GM19372 (cell line): ENCODE data around the gene TSFM.
"Not testable (repeated sequence)": the region's sequence is repeated elsewhere in the genome, so short reads cannot be mapped to it uniquely, and the experiment has no call there.

Experiments used
- ATAC-seq: cut with Tn5 transposase; IDR thresholded peaks from one replicate; pipeline ENCODE4 v1.9.1; 2021; ENCODE audit warnings: mild to moderate bottlenecking, low read depth, moderate library complexity; ENCODE audit not compliant: unreplicated experiment

Gene TSFM

GRCh38 chr12:57761391-57761998 lies 21.1 kb upstream of the TSFM start:
- ATAC-seq: no peak

GRCh38 chr12:57762463-57762862 lies 20.1 kb upstream of the TSFM start:
- no peak for ATAC-seq

DNA sequence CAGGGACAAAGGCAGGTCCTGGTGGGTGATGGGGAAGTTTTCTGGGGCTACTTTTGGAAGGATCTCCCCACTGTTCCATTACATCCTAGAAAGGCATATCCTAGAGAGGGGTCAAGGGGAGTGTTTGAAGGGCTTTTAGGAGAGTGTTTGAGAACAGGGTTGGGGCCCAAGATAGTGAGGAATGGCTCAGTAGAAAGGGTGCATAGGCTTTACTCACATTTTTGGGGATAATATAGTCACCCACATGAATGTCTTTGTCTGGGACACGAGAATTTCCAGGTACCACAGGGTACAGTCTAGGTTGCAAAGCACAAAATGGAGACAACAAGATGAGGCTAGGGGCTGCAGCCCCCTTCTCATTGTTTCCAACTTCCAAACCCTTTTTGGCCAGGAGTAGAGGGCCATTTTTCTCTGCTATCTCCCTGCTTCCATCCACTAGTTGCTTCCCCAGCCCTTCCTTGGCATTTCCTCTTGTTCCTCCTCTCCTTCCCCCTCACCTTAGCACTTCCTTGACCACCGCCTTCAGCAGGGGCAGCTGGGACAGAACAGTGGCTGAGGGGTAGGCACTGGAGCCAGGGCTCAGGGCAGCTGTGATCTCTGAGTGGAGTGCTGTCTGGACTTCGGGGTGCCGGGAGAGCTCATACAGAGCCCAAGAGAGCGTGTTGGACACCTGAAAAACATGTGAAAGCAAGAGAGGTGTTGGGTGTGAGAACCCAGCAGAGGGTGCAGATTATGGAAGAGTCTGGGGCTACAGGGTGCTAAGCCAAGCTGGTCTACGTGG lies 18.5 kb upstream of the TSFM start:
- no peak for ATAC-seq

- no peak for ATAC-seq
Measured at GRCh38 chr12:57764662-57765002, 18.0 kb upstream of the TSFM start.

GRCh38 chr12:57765003-57765697 lies 17.4 kb upstream of the TSFM start:
- peak; percentile 54 for ATAC-seq

- no peak for ATAC-seq
Measured at GRCh38 chr12:57765698-57766463, 16.7 kb upstream of the TSFM start.

DNA sequence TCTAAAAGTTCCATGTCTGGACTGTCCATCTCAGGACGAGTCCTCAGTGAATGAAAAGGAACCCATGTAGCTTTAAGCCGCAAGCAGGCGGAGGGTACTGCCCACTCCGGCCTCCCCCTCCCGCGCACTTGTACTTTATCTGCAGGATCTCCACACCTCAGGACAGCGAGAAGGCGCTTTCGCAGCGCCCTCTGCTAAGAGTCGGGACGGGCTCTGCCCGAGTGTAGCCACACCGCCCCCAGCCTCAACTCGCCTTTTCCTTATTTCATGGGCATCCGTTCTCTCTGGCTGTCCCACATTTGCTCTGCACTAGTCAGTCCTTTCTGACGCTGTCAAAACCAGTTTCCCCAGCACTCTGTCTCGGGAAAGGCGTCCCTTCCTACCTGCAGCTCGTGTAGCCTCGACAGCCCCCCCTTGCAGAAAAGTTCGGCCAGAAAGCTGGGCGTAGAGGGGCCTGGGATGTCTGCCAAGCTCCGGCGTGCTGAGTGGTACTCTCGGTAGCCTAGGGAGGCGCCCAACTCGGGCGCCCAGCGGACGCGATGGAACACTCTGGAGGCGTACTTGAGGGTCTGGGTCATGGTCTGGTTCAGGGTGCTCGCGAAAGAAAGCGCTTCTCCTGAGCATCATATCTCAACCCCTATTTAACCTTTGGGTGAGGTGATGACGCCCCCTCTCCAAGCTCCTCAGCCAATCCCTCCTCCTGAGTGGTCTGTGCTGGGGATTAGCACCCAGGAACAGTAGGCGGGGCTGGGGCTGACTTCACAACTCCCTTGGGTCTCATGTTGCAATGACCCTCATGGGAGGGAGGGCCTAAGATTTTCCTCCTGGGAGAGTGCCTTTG lies 15.9 kb upstream of the TSFM start, which contains the start of gene CYP27B1:
TSS of gene CYP27B1 (minus strand) at position 615 of the 841 bp plus-strand sequence. CDS start at position 578, 37 bp downstream.
- no peak for ATAC-seq

- ATAC-seq: no peak
Measured at GRCh38 chr12:57767305-57767698, 15.3 kb upstream of the TSFM start.

GRCh38 chr12:57767876-57768275 lies 14.7 kb upstream of the TSFM start:
- ATAC-seq: no peak

DNA sequence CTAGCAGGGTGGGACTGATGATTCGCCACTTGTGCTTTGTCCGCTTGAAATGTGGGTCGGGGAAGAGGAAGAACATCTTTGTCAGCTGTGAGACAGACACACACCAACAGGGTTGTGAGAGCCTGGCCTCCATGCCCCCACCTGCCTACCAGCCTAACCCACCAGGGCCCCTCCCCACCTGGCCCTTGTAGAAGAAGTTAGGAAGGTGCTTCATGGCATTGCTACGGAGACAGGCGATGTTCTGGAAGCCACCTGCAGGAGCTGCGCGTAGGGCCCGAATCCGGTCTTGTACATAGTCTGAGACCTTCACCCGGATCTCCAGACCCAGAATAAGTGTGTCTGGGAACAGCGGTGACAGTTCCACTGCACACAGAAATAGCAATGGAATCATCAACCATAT lies 13.0 kb upstream of the TSFM start:
- ATAC-seq: no peak

DNA sequence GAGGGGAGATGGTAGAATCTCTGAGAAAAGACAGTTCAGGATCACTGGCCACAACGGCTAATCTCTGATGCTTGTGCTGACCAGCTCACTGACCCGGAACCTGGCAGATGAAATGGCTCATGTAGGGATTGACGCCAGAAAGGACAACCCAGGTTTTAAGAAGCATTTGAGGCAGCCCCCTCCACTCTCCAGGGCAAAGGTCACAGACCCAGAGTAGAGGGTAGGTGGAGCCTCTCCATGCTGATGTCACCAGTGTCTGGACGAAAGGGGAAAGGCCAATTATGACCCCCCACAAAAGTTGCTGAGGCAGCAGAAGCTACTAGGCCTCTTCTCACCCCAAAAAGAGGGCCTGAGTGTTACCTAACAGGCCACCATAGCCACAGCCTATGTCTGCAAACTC lies 11.9 kb upstream of the TSFM start:
- ATAC-seq: no peak

DNA sequence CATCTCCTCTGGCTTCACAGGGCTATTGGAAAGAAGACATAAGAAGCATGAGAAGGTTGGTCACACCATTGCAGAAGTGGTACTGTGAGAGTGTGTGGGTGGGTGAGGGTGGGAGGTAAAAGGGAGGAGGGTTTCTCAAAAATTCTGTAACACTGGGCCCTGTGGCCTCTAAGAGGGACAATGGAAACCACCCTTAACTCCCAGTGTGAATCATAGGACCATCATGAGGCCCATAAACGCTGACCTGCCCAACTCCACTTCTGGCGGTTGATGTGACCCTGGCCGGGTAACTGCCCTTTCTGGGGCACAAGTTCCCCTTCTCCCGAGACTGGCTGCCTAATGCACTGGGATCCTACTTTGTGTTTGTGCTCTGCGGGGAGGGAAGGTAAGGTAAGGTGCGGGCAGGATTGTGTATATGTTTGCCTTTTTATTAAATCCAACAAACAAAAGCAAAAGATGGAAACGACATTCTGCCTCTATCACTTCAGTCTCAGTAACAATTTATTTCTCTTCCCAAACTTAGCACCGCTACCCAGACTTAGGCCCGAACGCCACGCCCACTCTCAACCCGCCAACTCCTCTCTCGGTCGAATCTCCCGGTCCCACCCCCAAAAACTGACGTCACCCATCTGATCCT lies 11.2 kb upstream of the TSFM start:
- ATAC-seq: peak; percentile 58

GRCh38 chr12:57771873-57772428 lies 10.6 kb upstream of the TSFM start, which contains the start of gene METTL1:
METTL1 (minus strand) TSS chr12:57772105; CDS start chr12:57772083, 22 bp downstream.
- ATAC-seq: peak; percentile 78

GRCh38 chr12:57772429-57773322 lies 9.9 kb upstream of the TSFM start, which contains the start of gene EEF1AKMT3:
EEF1AKMT3 (plus strand) TSS chr12:57772614; CDS start chr12:57772725, 111 bp downstream.
- ATAC-seq: peak; percentile 31

DNA sequence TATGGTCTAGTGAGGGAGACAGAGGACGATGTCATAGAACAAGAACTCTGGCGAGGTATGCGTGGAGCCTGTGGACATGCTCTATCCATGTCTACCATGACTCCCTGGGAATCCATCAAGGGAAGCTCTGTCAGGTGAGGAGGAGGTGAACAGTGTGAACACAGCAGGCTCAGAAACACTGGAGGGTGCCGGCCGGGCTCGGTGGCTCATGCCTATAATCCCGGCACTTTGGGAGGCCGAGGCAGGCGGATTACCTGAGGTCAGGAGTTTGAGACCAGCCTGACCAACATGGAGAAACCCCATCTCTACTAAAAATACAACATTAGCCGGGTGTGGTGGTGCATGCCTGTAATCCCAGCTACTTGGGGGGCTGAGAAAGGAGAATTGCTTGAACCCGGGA lies 8.0 kb upstream of the TSFM start:
- ATAC-seq: not testable (repeated sequence)

DNA sequence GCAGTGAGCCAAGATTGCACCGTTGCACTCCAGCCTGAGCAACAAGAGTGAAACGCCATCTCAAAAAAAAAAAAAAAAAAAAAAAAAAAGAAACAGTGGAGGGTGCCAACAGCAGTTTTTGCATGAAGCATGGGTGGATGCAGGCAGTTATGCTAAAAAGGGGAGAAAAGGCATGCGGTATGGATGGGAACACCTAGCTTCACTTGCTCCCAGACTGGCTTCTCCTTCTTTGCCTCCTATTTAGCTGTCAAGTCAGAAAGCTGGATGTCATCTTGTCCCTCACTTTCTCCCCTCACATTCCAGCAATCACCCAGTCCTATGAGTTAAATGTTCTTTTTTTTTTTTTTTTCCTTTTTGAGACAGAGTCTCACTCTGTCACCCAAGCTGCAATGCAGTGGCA lies 7.5 kb upstream of the TSFM start:
- no peak for ATAC-seq

DNA sequence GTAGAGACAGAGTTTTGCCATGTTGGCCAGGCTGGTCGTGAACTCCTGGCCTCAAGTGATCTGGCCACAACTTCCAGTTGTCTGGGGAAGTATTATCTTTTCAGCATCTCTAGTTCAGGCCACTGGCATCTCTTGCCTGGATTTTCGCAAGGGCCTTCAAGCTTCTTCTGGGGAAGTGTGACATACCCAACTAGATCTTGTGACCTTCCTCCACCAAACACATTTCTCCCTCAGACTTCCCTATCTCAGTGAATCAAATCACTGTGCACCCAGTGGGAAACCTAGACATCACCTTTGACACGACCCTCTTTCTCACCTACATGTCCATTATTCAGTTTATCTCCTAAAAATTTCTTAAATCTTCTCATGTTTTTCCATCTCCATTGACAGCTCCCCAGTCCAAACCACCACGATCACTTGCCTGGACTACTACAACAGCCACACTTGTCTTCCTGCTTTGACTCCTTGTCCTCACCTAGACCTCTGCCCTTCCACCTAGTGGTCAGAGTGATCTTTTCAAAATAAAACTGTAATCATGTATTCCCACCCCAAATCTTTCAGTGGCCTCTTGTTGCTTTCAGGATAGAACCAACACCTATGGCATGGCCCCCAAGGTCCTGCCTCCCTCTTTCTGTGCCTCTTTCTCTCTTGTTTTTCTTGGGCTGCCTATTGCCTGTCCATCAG lies 6.9 kb upstream of the TSFM start:
- no peak for ATAC-seq

- ATAC-seq: no peak
Measured at GRCh38 chr12:57776247-57776587, 6.4 kb upstream of the TSFM start.
